K562 (cell line): ENCODE data around the gene STOX1. TPM values are rescaled to one million over a fixed set of nuclear protein-coding genes. Genes with fewer than 3 reads are reported as not detected.

ENCODE experiments used
- ATAC-seq: fragments of 200-7000 bp; cut with Tn5 transposase; 3 replicates; pipeline ENCODE4 v1.9.1; 2020; ENCODE audit warnings: moderate library complexity
- BruUV-seq: library from RNA; stranded (reverse); fragments of 400-500 nt; replicated peaks from 2 replicates; lab custom pipeline; 2021; lab: Mats Ljungman, UMichigan
- CTCF ChIA-PET: fragments of 300-600 bp; formaldehyde crosslinking; extraction: SDS; loops from one replicate; lab custom pipeline; 2021; ENCODE audit warnings: low intra/inter-chr PET ratio; lab: Yijun Ruan, JAX
- POLR2A ChIA-PET: fragments of 300-600, 350-650 bp; sonication (Branson Sonifier 250); formaldehyde crosslinking; extraction: SDS; loops from one replicate; lab custom pipeline; 2021; ENCODE audit warnings: antibody characterized with exemption, inconsistent platforms; lab: Yijun Ruan, JAX
- DNase-seq, 4 experiments: peaks; one replicate each; pipeline versions ENCODE4 v3.0.0 to v3.0.0-alpha.2; 2011 to 2018; ENCODE audit warnings: low spot score in 3 of 4, mixed read lengths in 3 of 4; ENCODE audit errors: extremely low read depth in 1 of 4
- FAIRE-seq: peaks from 2 replicates; lab custom pipeline; 2011; peaks lifted over from hg19 to GRCh38; lab: Jason Lieb, UNC
- H2AFZ ChIP-seq: 2 replicates; pipeline ENCODE4 v1.6.0; 2011; ENCODE audit warnings: low read depth, low read length, control low read depth, inconsistent platforms
- H3K27ac ChIP-seq: fragments of 200-600 bp; 3 replicates; pipeline ENCODE4 v1.8.0; 2011; ENCODE audit warnings: low read depth, mild to moderate bottlenecking, control low read depth, inconsistent platforms, low read length, moderate library complexity, mixed read lengths; ENCODE audit errors: extremely low read depth
- H3K27me3 ChIP-seq, 2 experiments: fragments of 300-600 bp in 1 of 2; 2 replicates in 1 of 2; 3 replicates in 1 of 2; pipeline versions ENCODE4 v1.6.0 to v1.8.0; 2011; ENCODE audit warnings: inconsistent platforms in 2 of 2, low read length in 2 of 2, mild to moderate bottlenecking in 1 of 2, mixed read lengths in 1 of 2, moderate library complexity in 1 of 2; ENCODE audit not compliant: control insufficient read depth in 2 of 2, insufficient read depth in 2 of 2
- H3K36me3 ChIP-seq: fragments of 300-600 bp; 3 replicates; pipeline ENCODE4 v1.8.0; 2011; ENCODE audit warnings: mild to moderate bottlenecking, low read length, inconsistent platforms; ENCODE audit not compliant: control insufficient read depth, insufficient read depth
- H3K4me1 ChIP-seq, 2 experiments: fragments of 200-600 bp in 1 of 2; replicated peaks in 1 of 2; 2 replicates in 1 of 2; 3 replicates in 1 of 2; pipeline versions ENCODE4 v1.5.1 to v1.8.0; 2011; ENCODE audit warnings: inconsistent platforms in 2 of 2, low read length in 2 of 2, mild to moderate bottlenecking in 1 of 2, mixed read lengths in 1 of 2, moderate library complexity in 1 of 2; ENCODE audit not compliant: control insufficient read depth in 2 of 2, insufficient read depth in 2 of 2
- H3K4me2 ChIP-seq: 2 replicates; pipeline ENCODE4 v1.6.1; 2011; ENCODE audit warnings: low read length, control low read depth, inconsistent platforms, mixed read lengths; ENCODE audit not compliant: insufficient read depth
- H3K4me3 ChIP-seq: fragments of 200-600 bp; sonication (generic), shearing (Covaris generic); 2 replicates; pipeline ENCODE4 v1.5.1; 2016; ENCODE audit warnings: control low read depth, inconsistent platforms
- H3K79me2 ChIP-seq: fragments of 200-600 bp; 3 replicates; pipeline ENCODE4 v1.8.0; 2011; ENCODE audit warnings: low read length, inconsistent platforms; ENCODE audit not compliant: control insufficient read depth, insufficient read depth
- H3K9ac ChIP-seq, 2 experiments: 2 replicates each; pipeline versions ENCODE4 v1.6.0 to v1.6.1; 2011; ENCODE audit warnings: low read depth in 2 of 2, low read length in 2 of 2, control low read depth in 1 of 2, inconsistent platforms in 1 of 2, mild to moderate bottlenecking in 1 of 2, mixed read lengths in 1 of 2; ENCODE audit not compliant: insufficient read depth in 1 of 2
- H3K9me1 ChIP-seq: one replicate; pipeline ENCODE4 v1.6.0; 2011; ENCODE audit warnings: inconsistent platforms, mild to moderate bottlenecking, low read length, moderate library complexity; ENCODE audit not compliant: control insufficient read depth, insufficient read depth
- H3K9me3 ChIP-seq: replicated peaks from 2 replicates; pipeline ENCODE4 v1.5.1; 2011; ENCODE audit warnings: low read depth, low read length, inconsistent platforms; ENCODE audit not compliant: control insufficient read depth, insufficient read depth
- H4K20me1 ChIP-seq: replicated peaks from 2 replicates; pipeline ENCODE4 v1.6.1; 2011; ENCODE audit warnings: low read length, inconsistent platforms, mixed read lengths; ENCODE audit not compliant: control insufficient read depth, insufficient read depth
- CBX8 ChIP-seq: fragments of 200-600 bp; sonication (generic); IDR thresholded peaks from 2 replicates; pipeline ENCODE4 v1.6.1; 2012; ENCODE audit warnings: borderline replicate concordance, mixed run types, low read depth, mild to moderate bottlenecking, moderate library complexity, mixed read lengths, low read length, control low read depth, inconsistent platforms; ENCODE audit not compliant: poor library complexity, severe bottlenecking; ENCODE audit errors: extremely low read depth
- GABPB1 ChIP-seq: sonication (generic); formaldehyde crosslinking; IDR thresholded peaks from 2 replicates; pipeline ENCODE4 v1.8.0; 2022; ENCODE audit warnings: mild to moderate bottlenecking, missing genetic modification reagents
- MTA2 ChIP-seq: fragments of 450-650 bp; IDR thresholded peaks from 2 replicates; pipeline ENCODE4 v1.6.1; 2016; ENCODE audit warnings: low read depth
- POLR2AphosphoS5 ChIP-seq: IDR thresholded peaks from 2 replicates; pipeline ENCODE4 v1.6.1; 2011; ENCODE audit warnings: mild to moderate bottlenecking, low read depth, low read length, moderate library complexity; ENCODE audit not compliant: control insufficient read depth, insufficient read depth
- RHOXF2B ChIP-seq: fragments of 250-450 bp; sonication (Bioruptor Pico); conservative IDR thresholded peaks from 2 replicates; pipeline ENCODE4 v1.5.1; 2021
- SMAD2 ChIP-seq: fragments of 150-350 bp; IDR thresholded peaks from 2 replicates; pipeline ENCODE4 v1.6.1; 2014; ENCODE audit warnings: low read depth, mild to moderate bottlenecking, low read length
- SMARCA4 ChIP-seq: fragments of 450-650 bp; IDR thresholded peaks from 2 replicates; pipeline ENCODE4 v1.6.1; 2016
- YY1 ChIP-seq, 3 experiments: IDR thresholded peaks; 2 replicates each; pipeline ENCODE4 v1.6.1; 2011; ENCODE audit warnings: low read length in 2 of 3, mild to moderate bottlenecking in 2 of 3, moderate library complexity in 2 of 3, borderline replicate concordance in 1 of 3, control low read depth in 1 of 3, low read depth in 1 of 3; ENCODE audit not compliant: insufficient read depth in 3 of 3, insufficient replicate concordance in 2 of 3, control insufficient read depth in 1 of 3, insufficient read length in 1 of 3; ENCODE audit errors: extremely low read depth in 1 of 3
- ZFP30 ChIP-seq: fragments of 250-450 bp; sonication (Bioruptor Pico); IDR thresholded peaks from 2 replicates; pipeline ENCODE4 v1.8.0; 2022; ENCODE audit warnings: moderate library complexity, mild to moderate bottlenecking, inconsistent platforms, borderline replicate concordance
- ZNF24 ChIP-seq: fragments of 450-650 bp; IDR thresholded peaks from 2 replicates; pipeline ENCODE4 v1.6.1; 2016
- ZNF324 ChIP-seq: fragments of 250-450 bp; sonication (Bioruptor Pico); IDR thresholded peaks from 2 replicates; pipeline ENCODE4 v1.4.0; 2020; ENCODE audit warnings: mild to moderate bottlenecking
- WGBS: fragments of 100-300 bp; shearing (Covaris generic); methylation state at CpG from one replicate; pipeline ENCODE4 v1.1.6; 2016; ENCODE audit warnings: low coverage, mixed read lengths; ENCODE audit not compliant: insufficient coverage; ENCODE audit errors: missing lambda C conversion rate; 5-methylcytosine and 5-hydroxymethylcytosine counted together
- in situ Hi-C: fragments of 300-500 bp; cut with MboI; formaldehyde crosslinking; loops from 4 replicates; pipeline ENCODE4 v1.15.0; 2018; ENCODE audit warnings: inconsistent platforms, mixed read lengths
- intact Hi-C: fragments of 100-400 bp; cut with micrococcal nuclease; formaldehyde crosslinking; loops from 2 replicates; pipeline ENCODE4 v1.14.2; 2022
- polyA plus RNA-seq, 8 experiments: library from polyadenylated mRNA; depleted of rRNA in 4 of 8; stranded (reverse) in 5 of 8; unstranded in 3 of 8; fragments of >200 nt; fragmentation: Nextera tagmentation in 2 of 8; fragmentation: Illumina TruSeq in 1 of 8; extraction: Ambion mirVana in 2 of 8; extraction: Trizol in 1 of 8; gene quantifications; 2 replicates each; pipeline versions ENCODE4 v1.2.1 to v1.2.3, GENCODE V29; 2011 to 2014; ENCODE audit warnings: inconsistent platforms in 1 of 8, missing spikeins in 1 of 8
- total RNA-seq, 7 experiments: library from RNA; depleted of rRNA in 6 of 7; stranded (reverse); fragments of >200 nt in 6 of 7; fragmentation: Illumina TruSeq in 2 of 7; extraction: Trizol in 2 of 7; gene quantifications; 2 replicates each; pipeline versions ENCODE4 v1.2.1 to v1.2.3, GENCODE V29; 2011 to 2021; ENCODE audit warnings: low replicate concordance in 1 of 7

Gene STOX1
- total and polyA plus RNA-seq, 9 of the 15 experiments (the other 6 are each of a cell fraction or from before 2014, with no cell fraction given), result 0.09 to 0.87 (median 0.29) TPM

- no peak for DNase-seq
- Histone ChIP-seq H3K4me3 (no peak overlapping the region), H4K20me1 (no peaks in the 10 kb centered on the region), H3K4me1 (no peaks in the 10 kb centered on the region), H3K4me2 (no peak overlapping the region), H3K27me3 (no peaks in the 10 kb centered on the region), H3K27ac (no peak overlapping the region), H3K9me1 (no peaks in the 10 kb centered on the region), H3K79me2 (no peaks in the 10 kb centered on the region), H2AFZ (peak overlapping the region; percentile 61), H3K9me3 (no peaks in the 10 kb centered on the region), H3K36me3 (no peaks in the 10 kb centered on the region), H3K9ac (no peak overlapping the region; a peak in 1 of 4 replicates)
- no TSS peak for BruUV-seq
- intact Hi-C loops, result no loop called here
- ATAC-seq, result peak; percentile 14; the same call in 1 of the 3 replicates
- WGBS, result 23% methylated on average over 4 of the region's 4 CpGs
- CTCF ChIA-PET, result no interaction called here
- POLR2A ChIA-PET, result interaction anchor here (0.6 to 3.8 kb wide), 5 partner anchors 9 to 32 kb away, joined by 3 to 10 read pairs (median 3); no protein-coding TSS in a partner anchor
- FAIRE-seq, result no peak
- in situ Hi-C loops, result no loop called here
- TF ChIP-seq YY1 (IDR thresholded peaks at IDR 0.05; ENCODE audit: borderline replicate concordance in 1 of 3, control insufficient read depth in 1 of 3, extremely low read depth in 1 of 3, insufficient read depth in 3 of 3, insufficient read length in 1 of 3, insufficient replicate concordance in 2 of 3, low read depth in 1 of 3, low read length in 2 of 3) (peak in 1 of 3 experiments; percentile 29), ZNF324 (CRISPR knock-in tag) (no peak), ZFP30 (CRISPR knock-in tag) (no peak)
- TF ChIP-seq, all 486 proteins: peak for 1
Observed at GRCh38 chr10:68848806-68849205, 21.5 kb downstream of the STOX1 start.

GRCh38 chr10:68856352-68856751 lies 29.0 kb downstream of the STOX1 start:
- H3K27ac ChIP-seq, result no peak overlapping the region
- BruUV-seq, result no TSS peak
- H3K4me1 ChIP-seq, result no peaks in the 10 kb centered on the region
- no peak overlapping the region for H3K9ac ChIP-seq
- ATAC-seq (peak; percentile 34; the same call in 2 of the 3 replicates), DNase-seq (no peak), FAIRE-seq (no peak)
- intact Hi-C loops (no loop called here), in situ Hi-C loops (no loop called here)
- no peak overlapping the region for H3K4me3 ChIP-seq
- no peaks in the 10 kb centered on the region for H3K27me3 ChIP-seq
- WGBS, result 8% methylated on average over 6 of the region's 6 CpGs
- no peaks in the 10 kb centered on the region for H4K20me1 ChIP-seq
- ChIA-PET POLR2A (interaction anchor here (0.8 to 1.5 kb wide), 2 partner anchors 14 to 148 kb away, joined by 3 to 5 read pairs; no protein-coding TSS in a partner anchor), CTCF (no interaction called here)
- no peaks in the 10 kb centered on the region for H3K9me1 ChIP-seq
- no peak overlapping the region for H3K4me2 ChIP-seq
- H3K9me3 ChIP-seq, result peaks cover 6% of the 10 kb centered on the region
- peak overlapping the region; percentile 46; the same call in 1 of the 2 replicates for H2AFZ ChIP-seq
- no peaks in the 10 kb centered on the region for H3K79me2 ChIP-seq
- H3K36me3 ChIP-seq, result no peaks in the 10 kb centered on the region
- TF ChIP-seq CBX8 (no peak), MTA2 (no peak), GABPB1 (CRISPR knock-in tag) (no peak), ZNF24 (no peak), POLR2AphosphoS5 (no peak), SMAD2 (no peak), SMARCA4 (no peak), RHOXF2B (CRISPR knock-in tag) (no peak)
